K562 (cell line): ENCODE results near the gene VAMP8. TPM values are rescaled to one million over a fixed set of nuclear protein-coding genes. Genes with fewer than 3 reads are reported as not detected.

Source experiments
- CHD7 ChIP-seq: fragments of 200-600 bp; sonication (generic); IDR thresholded peaks from one replicate; pipeline ENCODE4 v1.6.1; 2012; ENCODE audit warnings: mild to moderate bottlenecking, low read depth, low read length, inconsistent platforms
- HDAC2 ChIP-seq: fragments of 450-650 bp; IDR thresholded peaks from 2 replicates; pipeline ENCODE4 v1.6.1; 2016; ENCODE audit warnings: mild to moderate bottlenecking
- HINFP ChIP-seq: fragments of 450-650 bp; conservative IDR thresholded peaks from 2 replicates; pipeline ENCODE4 v1.6.1; 2016; ENCODE audit warnings: missing genetic modification characterization, low read depth, mild to moderate bottlenecking, control low read depth, missing compliant biosample characterization
- LEF1 ChIP-seq: fragments of 450-650 bp; IDR thresholded peaks from 2 replicates; pipeline ENCODE4 v1.6.1; 2016; ENCODE audit warnings: mild to moderate bottlenecking
- NONO ChIP-seq, 2 experiments: fragments of 200-400 bp in 1 of 2; fragments of 450-650 bp in 1 of 2; formaldehyde crosslinking in 1 of 2; IDR thresholded peaks; 2 replicates each; pipeline ENCODE4 v1.6.1; 2017; ENCODE audit warnings: low read depth in 2 of 2, mild to moderate bottlenecking in 2 of 2, moderate library complexity in 2 of 2, low read length in 1 of 2
- POLR2B ChIP-seq: fragments of 450-650 bp; IDR thresholded peaks from 2 replicates; pipeline ENCODE4 v1.6.1; 2018; ENCODE audit warnings: low read depth; ENCODE audit not compliant: partially characterized antibody
- SIN3A ChIP-seq, 2 experiments: fragments of 150-350 bp in 1 of 2; IDR thresholded peaks; 2 replicates each; pipeline ENCODE4 v1.6.1; 2011 to 2016; ENCODE audit warnings: borderline replicate concordance in 2 of 2, low read depth in 2 of 2, low read length in 2 of 2, mild to moderate bottlenecking in 2 of 2, moderate library complexity in 2 of 2; ENCODE audit not compliant: control insufficient read depth in 1 of 2
- ZNF445 ChIP-seq: fragments of 250-450 bp; sonication (Bioruptor Pico); IDR thresholded peaks from 2 replicates; pipeline ENCODE4 v1.4.0; 2020; ENCODE audit warnings: low read depth, mild to moderate bottlenecking, moderate library complexity
- polyA plus RNA-seq, 8 experiments: library from polyadenylated mRNA; depleted of rRNA in 4 of 8; stranded (reverse) in 5 of 8; unstranded in 3 of 8; fragments of >200 nt; fragmentation: Nextera tagmentation in 2 of 8; fragmentation: Illumina TruSeq in 1 of 8; extraction: Ambion mirVana in 2 of 8; extraction: Trizol in 1 of 8; gene quantifications; 2 replicates each; pipeline versions ENCODE4 v1.2.1 to v1.2.3, GENCODE V29; 2011 to 2014; ENCODE audit warnings: inconsistent platforms in 1 of 8, missing spikeins in 1 of 8
- total RNA-seq, 7 experiments: library from RNA; depleted of rRNA in 6 of 7; stranded (reverse); fragments of >200 nt in 6 of 7; fragmentation: Illumina TruSeq in 2 of 7; extraction: Trizol in 2 of 7; gene quantifications; 2 replicates each; pipeline versions ENCODE4 v1.2.1 to v1.2.3, GENCODE V29; 2011 to 2021; ENCODE audit warnings: low replicate concordance in 1 of 7
- TF ChIP-seq, protein P1 (sequence below): sonication (generic); formaldehyde crosslinking; IDR thresholded peaks from 2 replicates; pipeline ENCODE4 v1.8.1; 2022; ENCODE audit warnings: missing genetic modification reagents
- TF ChIP-seq, protein P2 (sequence below): fragments of 450-650 bp; formaldehyde crosslinking; IDR thresholded peaks from 2 replicates; pipeline ENCODE4 v1.4.0; 2020; ENCODE audit warnings: mild to moderate bottlenecking, mixed read lengths

VAMP8 gene
- total and polyA plus RNA-seq, 9 of the 15 experiments (the other 6 are each of a cell fraction or from before 2014, with no cell fraction given) = 107 to 571 (median 248) TPM

DNA sequence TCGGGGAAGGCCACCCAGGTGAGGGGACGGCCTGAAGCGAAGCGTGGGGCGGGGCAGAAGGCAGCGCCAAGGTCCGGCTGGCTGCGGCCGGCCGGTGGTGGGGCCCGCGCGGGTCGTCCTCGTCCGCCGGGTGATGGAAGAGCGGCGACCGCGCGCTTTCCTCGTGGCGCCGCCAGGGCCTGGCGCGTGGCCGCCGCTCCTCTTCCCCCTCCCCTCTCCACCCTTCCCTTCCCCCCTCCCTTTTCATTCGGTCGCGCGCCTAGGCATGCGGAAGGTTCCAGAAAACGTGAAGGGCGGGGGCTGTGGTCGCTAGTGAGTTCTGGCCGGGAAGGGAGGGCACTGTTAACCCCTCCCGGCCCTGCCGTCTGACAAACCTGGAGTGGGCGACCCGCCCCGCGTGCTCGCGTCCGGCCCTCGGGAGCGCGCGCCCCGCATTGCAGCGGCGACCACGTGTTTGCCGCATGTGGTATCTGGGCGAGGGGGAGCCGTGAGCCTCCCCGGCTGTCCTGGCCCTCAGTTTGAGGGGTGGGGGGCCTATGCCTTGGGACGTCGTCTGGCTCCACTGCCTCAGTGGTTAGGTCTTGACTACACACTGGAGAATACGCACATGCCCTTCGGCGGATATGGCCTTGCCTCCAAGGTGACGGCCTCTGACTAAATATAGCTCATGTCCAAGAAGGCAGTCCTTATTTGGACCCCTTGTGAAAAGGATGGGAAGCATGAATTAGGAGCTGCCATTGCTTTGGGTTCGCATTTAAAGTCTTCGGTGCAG is 37.8 kb upstream of the VAMP8 start (continued):
- TF ChIP-seq CHD7 (no peak), HDAC2 (peak; percentile 78), LEF1 (no peak), HINFP (tag) (no peak), POLR2B (no peak), SIN3A (IDR thresholded peaks at IDR 0.05; ENCODE audit: borderline replicate concordance in 2 of 2, control insufficient read depth in 1 of 2, low read depth in 2 of 2, low read length in 2 of 2) (peak; percentile 17 to 80; a peak in 2 of 4 replicates), NONO (IDR thresholded peaks at IDR 0.05; ENCODE audit: low read depth in 2 of 2, low read length in 1 of 2) (peak in 1 of 2 experiments; percentile 96; a peak in 2 of 4 replicates), ZNF445 (CRISPR knock-in tag) (no peak)
- TF ChIP-seq, protein P1, sequence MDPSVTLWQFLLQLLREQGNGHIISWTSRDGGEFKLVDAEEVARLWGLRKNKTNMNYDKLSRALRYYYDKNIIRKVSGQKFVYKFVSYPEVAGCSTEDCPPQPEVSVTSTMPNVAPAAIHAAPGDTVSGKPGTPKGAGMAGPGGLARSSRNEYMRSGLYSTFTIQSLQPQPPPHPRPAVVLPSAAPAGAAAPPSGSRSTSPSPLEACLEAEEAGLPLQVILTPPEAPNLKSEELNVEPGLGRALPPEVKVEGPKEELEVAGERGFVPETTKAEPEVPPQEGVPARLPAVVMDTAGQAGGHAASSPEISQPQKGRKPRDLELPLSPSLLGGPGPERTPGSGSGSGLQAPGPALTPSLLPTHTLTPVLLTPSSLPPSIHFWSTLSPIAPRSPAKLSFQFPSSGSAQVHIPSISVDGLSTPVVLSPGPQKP (CRISPR knock-in tag) = no peak
- TF ChIP-seq, protein P2, sequence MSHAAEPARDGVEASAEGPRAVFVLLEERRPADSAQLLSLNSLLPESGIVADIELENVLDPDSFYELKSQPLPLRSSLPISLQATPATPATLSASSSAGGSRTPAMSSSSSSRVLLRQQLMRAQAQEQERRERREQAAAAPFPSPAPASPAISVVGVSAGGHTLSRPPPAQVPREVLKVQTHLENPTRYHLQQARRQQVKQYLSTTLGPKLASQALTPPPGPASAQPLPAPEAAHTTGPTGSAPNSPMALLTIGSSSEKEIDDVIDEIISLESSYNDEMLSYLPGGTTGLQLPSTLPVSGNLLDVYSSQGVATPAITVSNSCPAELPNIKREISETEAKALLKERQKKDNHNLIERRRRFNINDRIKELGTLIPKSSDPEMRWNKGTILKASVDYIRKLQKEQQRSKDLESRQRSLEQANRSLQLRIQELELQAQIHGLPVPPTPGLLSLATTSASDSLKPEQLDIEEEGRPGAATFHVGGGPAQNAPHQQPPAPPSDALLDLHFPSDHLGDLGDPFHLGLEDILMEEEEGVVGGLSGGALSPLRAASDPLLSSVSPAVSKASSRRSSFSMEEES (CRISPR knock-in tag) = peak; percentile 9; the same call in 1 of the 2 replicates
